Sigmoid colon (tissue), 7 donors: Measurements from ENCODE around the gene CHADL. TPM values are rescaled to one million over a fixed set of nuclear protein-coding genes. Genes with fewer than 3 reads are reported as not detected.

Experiments used
- DNase-seq: peaks from one replicate; pipeline ENCODE4 v3.0.0-alpha.2; 2019
- H3K27ac ChIP-seq, 4 donors: fragments of 200-600 bp; sonication (generic); one replicate each; pipeline ENCODE4 v1.5.1; 2016 to 2019; ENCODE audit warnings: mild to moderate bottlenecking in 1 of 4
- H3K27me3 ChIP-seq, 3 donors: fragments of 200-600 bp; sonication (generic); one replicate each; pipeline ENCODE4 v1.5.1; 2019; ENCODE audit warnings: mild to moderate bottlenecking in 1 of 3
- H3K36me3 ChIP-seq, 4 donors: fragments of 200-600 bp; sonication (generic); one replicate each; pipeline ENCODE4 v1.5.1; 2016 to 2019
- H3K4me1 ChIP-seq, 4 donors: fragments of 200-600 bp; sonication (generic); one replicate each; pipeline ENCODE4 v1.5.1; 2017 to 2019
- H3K4me3 ChIP-seq, 4 donors: fragments of 200-600 bp; sonication (generic); one replicate each; pipeline ENCODE4 v1.5.1; 2017 to 2019; ENCODE audit warnings: mild to moderate bottlenecking in 2 of 4, moderate library complexity in 1 of 4
- H3K9me3 ChIP-seq, 4 donors: fragments of 200-600 bp in 3 of 4; sonication (generic) in 3 of 4; one replicate each; pipeline versions ENCODE4 v1.5.1 to v1.6.1; 2013 to 2019
- EP300 ChIP-seq, 4 donors: sonication (generic); formaldehyde crosslinking; IDR thresholded peaks; one replicate each; pipeline ENCODE4 v1.6.1; 2017; ENCODE audit warnings: antibody characterized with exemption in 4 of 4
- POLR2A ChIP-seq, 2 donors: fragments of 450-650 bp; IDR thresholded peaks; one replicate each; pipeline ENCODE4 v1.6.1; 2016; ENCODE audit warnings: antibody characterized with exemption in 2 of 2, mild to moderate bottlenecking in 2 of 2, moderate library complexity in 2 of 2
- POLR2AphosphoS5 ChIP-seq, 4 donors: sonication (generic); formaldehyde crosslinking; IDR thresholded peaks; one replicate each; pipeline ENCODE4 v1.6.1; 2017; ENCODE audit warnings: antibody characterized with exemption in 4 of 4
- WGBS, 2 donors: extraction: QIAGEN DNeasy Blood & Tissue Kit; methylation state at CpG; one replicate each; pipeline ENCODE4 v1.1.7; 2013; 5-methylcytosine and 5-hydroxymethylcytosine counted together
- intact Hi-C: fragments of 100-400 bp; cut with DNase I; formaldehyde crosslinking; loops from one replicate; pipeline ENCODE4 v1.15.1; 2023
- polyA plus RNA-seq, 3 donors: library from polyadenylated mRNA; stranded (reverse); fragments of 200-250 nt; gene quantifications; one replicate each; pipeline ENCODE4 v1.2.3, GENCODE V29; 2013
- total RNA-seq, 4 donors: library from RNA; depleted of rRNA; stranded (reverse); fragments of >200 nt; gene quantifications; one replicate each; pipeline ENCODE4 v1.1.0, GENCODE V29; 2016
- TF ChIP-seq, protein P1 (sequence below), 4 experiments: fragments of 450-650 bp in 3 of 4; fragments of 200-600 bp in 1 of 4; IDR thresholded peaks; one replicate each; pipeline ENCODE4 v1.5.1; 2016 to 2019; ENCODE audit warnings: antibody characterized with exemption in 4 of 4, mild to moderate bottlenecking in 3 of 4, moderate library complexity in 2 of 4
- donor health status: healthy with polysubstance abuse.
- donor health status: Bipolar disorder and iron deficiency.
- donor health status: healthy.

Gene CHADL
- total and polyA plus RNA-seq, 7 donors, result 0.46 to 25.5 (median 4.2) TPM

DNA sequence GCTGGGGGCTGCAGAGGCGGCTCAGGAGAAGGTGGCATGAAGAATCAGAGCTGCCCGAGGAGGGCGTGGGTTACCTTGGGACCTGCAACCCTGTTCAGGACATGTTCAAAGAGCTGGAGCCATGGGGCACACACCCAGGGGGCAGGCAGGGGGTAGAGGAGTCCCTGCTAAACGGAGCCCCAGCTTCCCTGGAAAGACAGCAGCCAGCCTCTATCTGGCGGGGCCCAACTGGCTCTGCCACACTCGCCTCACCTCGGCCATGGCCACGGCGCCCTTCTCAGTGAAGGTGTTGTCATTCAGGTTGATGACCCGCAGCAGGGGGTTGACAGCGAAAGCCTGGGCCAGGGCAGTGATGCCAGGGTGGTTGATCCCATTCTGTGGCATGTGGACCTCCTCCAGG is 17.0 kb upstream of the CHADL start:
- DNase-seq, result no peak
- Histone ChIP-seq H3K27me3 (no peaks in the 10 kb centered on the region), H3K4me1 (peaks cover 0 to 10% (median 3%) of the 10 kb centered on the region in 4 donors), H3K9me3 (no peaks in the 10 kb centered on the region), H3K27ac (no peak overlapping the region), H3K36me3 (peaks cover 18 to 92% (median 43%) of the 10 kb centered on the region in 4 donors), H3K4me3 (no peak overlapping the region)
- WGBS, 2 donors, result 95% methylated on average over 11 of the region's 11 CpGs
- intact Hi-C loops, result no loop called here
- TF ChIP-seq, protein P1, sequence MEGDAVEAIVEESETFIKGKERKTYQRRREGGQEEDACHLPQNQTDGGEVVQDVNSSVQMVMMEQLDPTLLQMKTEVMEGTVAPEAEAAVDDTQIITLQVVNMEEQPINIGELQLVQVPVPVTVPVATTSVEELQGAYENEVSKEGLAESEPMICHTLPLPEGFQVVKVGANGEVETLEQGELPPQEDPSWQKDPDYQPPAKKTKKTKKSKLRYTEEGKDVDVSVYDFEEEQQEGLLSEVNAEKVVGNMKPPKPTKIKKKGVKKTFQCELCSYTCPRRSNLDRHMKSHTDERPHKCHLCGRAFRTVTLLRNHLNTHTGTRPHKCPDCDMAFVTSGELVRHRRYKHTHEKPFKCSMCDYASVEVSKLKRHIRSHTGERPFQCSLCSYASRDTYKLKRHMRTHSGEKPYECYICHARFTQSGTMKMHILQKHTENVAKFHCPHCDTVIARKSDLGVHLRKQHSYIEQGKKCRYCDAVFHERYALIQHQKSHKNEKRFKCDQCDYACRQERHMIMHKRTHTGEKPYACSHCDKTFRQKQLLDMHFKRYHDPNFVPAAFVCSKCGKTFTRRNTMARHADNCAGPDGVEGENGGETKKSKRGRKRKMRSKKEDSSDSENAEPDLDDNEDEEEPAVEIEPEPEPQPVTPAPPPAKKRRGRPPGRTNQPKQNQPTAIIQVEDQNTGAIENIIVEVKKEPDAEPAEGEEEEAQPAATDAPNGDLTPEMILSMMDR (IDR thresholded peaks at IDR 0.05), result no peak
- no peak for TF ChIP-seq POLR2A (IDR thresholded peaks at IDR 0.05)

DNA sequence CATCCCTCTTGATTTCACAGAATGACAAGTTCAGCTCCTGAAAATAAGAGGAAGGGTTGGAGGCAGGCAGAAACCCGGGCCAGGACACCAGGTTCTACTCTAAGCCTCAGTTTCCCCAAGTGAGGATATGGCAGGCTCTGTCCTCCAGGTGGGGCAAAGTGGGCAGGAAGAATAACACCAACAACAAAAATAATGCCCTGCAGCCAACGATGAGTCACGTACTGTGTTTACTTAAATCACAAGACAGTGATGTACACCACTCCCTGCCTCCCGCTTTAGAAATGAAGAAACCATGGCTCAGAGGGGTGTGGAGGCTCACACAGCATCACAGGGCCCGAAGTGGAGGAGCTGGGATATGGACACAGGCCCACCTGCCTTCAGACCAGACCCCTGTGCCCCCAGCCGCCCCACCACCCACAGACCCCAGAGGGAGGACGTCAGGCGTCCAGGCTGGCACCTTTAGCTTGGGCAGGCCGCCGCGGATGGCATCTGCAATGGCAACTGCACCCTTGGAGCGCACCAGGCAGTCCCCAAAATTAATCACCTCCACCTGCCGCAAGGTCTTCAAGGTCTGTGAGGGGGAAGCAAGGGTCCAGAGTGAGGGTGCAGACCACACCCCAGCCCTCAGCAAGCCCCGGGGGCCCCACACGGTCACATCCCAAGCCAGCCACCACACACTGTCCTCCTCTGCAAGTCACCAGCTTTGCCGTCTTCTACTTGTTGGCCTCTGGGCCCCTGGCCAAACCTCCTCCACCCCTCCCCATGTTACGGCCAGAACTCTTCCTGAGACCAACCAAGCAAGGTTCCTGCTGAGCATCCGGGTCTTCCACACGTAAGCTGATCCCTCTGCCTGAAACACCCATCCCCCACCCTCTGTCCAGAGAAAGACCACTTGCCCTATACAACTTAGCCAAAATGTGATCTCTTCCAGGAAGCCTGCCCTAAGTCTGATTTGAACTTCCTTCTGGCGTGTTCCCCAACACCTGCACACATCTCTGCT is 15.8 kb upstream of the CHADL start:
- intact Hi-C loops, result no loop called here
- Histone ChIP-seq H3K27ac (peak overlapping the region in 2 of 4 donors; percentile 25 to 27), H3K27me3 (no peaks in the 10 kb centered on the region), H3K9me3 (no peaks in the 10 kb centered on the region), H3K36me3 (peaks cover 25 to 92% (median 37%) of the 10 kb centered on the region in 4 donors), H3K4me1 (peaks cover 0 to 10% (median 3%) of the 10 kb centered on the region in 4 donors), H3K4me3 (no peak overlapping the region)
- 84 to 87% methylated on average over 20 of the region's 20 CpGs for WGBS, 2 donors
- TF ChIP-seq POLR2AphosphoS5 (IDR thresholded peaks at IDR 0.05), result no peak
- no peak for TF ChIP-seq EP300 (IDR thresholded peaks at IDR 0.05)
- TF ChIP-seq, protein P1 (IDR thresholded peaks at IDR 0.05), result no peak
- no peak for TF ChIP-seq POLR2A (IDR thresholded peaks at IDR 0.05)
- DNase-seq, result no peak

DNA sequence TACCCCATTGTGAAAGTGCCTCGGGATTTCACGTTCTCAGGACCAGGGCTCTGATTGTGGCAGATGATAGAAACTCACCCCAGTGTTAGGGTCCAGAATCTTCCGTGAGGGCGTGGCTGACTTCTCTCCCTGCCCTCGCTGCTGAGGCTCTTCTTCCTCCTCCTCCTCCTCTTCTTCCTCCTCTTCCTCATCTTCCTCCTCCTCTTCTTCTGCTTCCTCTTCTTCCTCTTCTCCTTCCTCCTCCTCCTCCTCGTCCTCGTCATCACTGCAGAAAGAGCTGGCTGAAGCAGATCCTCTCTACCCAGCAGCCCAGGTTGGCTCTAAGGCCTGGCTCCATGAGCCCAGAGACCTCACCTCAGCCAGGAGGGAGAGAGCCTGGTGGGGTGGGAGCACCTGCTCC is 13.5 kb upstream of the CHADL start:
- H3K9me3 ChIP-seq, result no peaks in the 10 kb centered on the region
- 88 to 90% methylated on average over 7 of the region's 7 CpGs for WGBS, 2 donors
- H3K27me3 ChIP-seq, result no peaks in the 10 kb centered on the region
- H3K27ac ChIP-seq, result no peak overlapping the region
- peaks cover 0 to 10% (median 3%) of the 10 kb centered on the region in 4 donors for H3K4me1 ChIP-seq
- TF ChIP-seq, protein P1 (IDR thresholded peaks at IDR 0.05), result no peak
- TF ChIP-seq EP300 (IDR thresholded peaks at IDR 0.05), result no peak
- TF ChIP-seq POLR2A (IDR thresholded peaks at IDR 0.05), result no peak
- TF ChIP-seq POLR2AphosphoS5 (IDR thresholded peaks at IDR 0.05), result no peak
- peaks cover 45 to 92% (median 48%) of the 10 kb centered on the region in 4 donors for H3K36me3 ChIP-seq
- no peak overlapping the region for H3K4me3 ChIP-seq
- DNase-seq, result no peak
- intact Hi-C loops, result no loop called here

DNA sequence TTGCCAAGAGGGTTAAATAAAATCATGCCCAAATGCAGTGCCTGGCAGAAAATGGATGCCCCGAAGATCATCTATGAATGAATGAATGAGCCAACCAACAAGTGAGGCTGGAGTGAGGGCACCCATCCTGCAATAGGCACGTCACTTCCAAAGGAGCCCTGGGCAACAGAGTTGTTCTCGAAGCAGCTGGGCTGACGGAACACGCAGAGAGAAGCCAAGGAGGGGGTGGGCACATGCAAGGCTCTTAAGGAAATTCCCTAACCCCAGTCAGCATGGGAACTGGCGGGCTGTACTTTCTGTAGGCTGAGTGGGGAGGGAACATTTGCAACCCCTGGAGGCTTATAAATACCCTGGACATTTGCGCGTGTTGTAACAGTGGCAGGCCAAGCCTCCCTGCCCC is 11.6 kb upstream of the CHADL start:
- peaks cover 46 to 93% (median 56%) of the 10 kb centered on the region in 4 donors for H3K36me3 ChIP-seq
- no peaks in the 10 kb centered on the region for H3K27me3 ChIP-seq
- H3K4me3 ChIP-seq, result no peak overlapping the region
- no peak overlapping the region for H3K27ac ChIP-seq
- intact Hi-C loops, result no loop called here
- 92 to 96% methylated on average over 8 of the region's 8 CpGs for whole genome bisulfite sequencing, 2 donors
- TF ChIP-seq POLR2A (IDR thresholded peaks at IDR 0.05), result no peak
- no peak for TF ChIP-seq EP300 (IDR thresholded peaks at IDR 0.05)
- no peak for TF ChIP-seq POLR2AphosphoS5 (IDR thresholded peaks at IDR 0.05)
- TF ChIP-seq, protein P1 (IDR thresholded peaks at IDR 0.05), result no peak
- peaks cover 0 to 10% (median 3%) of the 10 kb centered on the region in 4 donors for H3K4me1 ChIP-seq
- no peaks in the 10 kb centered on the region for H3K9me3 ChIP-seq
- DNase-seq, result no peak
